HG03025 (cell line): Measurements from ENCODE around the gene RCL1.
A peak's percentile ranks its signal among the peaks of the same experiment; 100 is the strongest.
"Not testable (repeated sequence)": the region's sequence is repeated elsewhere in the genome, so short reads cannot be mapped to it uniquely, and the experiment has no call there.

Source experiments
- ATAC-seq: cut with Tn5 transposase; IDR thresholded peaks from one replicate; pipeline ENCODE4 v1.9.1; 2021; ENCODE audit warnings: mild to moderate bottlenecking, moderate library complexity; ENCODE audit not compliant: unreplicated experiment, low FRiP score

RCL1 gene

DNA sequence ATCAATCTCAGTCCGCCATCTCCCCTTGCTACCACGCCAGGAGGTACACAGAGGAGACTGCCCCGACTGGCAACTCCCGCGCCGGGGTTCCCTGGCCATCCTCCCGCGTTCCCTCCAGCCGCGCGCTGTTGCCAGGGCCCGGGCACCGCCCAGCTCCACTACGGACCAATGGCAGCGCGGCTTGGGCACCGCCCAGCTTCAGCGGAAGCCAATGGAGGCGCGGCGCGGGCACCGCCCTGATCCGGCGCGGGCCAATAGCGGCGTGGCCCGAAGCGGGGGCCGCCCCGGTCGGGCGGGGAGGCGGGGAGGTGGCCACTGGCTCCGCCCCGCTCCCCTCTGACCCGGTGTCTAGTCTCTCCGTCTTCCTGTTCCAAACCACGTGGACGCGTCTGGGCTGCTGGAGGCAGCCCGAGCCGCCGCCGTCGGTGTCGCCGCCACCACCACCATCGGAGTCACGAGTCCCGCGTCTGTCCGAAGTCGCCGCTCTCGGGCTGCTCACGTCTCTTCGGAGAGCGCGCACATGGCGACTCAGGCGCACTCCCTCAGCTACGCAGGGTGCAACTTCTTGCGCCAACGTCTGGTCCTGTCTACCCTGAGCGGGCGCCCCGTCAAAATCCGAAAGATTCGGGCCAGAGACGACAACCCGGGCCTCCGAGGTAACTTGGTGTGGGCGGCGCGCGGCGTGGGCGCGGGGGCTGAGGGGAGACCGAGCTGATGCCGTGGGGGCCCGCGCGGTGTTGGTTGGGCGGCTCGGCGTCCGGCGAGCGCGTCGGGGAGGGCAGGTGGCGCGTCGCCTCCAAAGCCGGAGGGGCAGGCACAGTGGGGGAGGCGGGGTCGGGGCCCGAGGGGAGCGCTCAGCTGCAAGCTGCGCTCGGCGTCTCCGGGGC is at the start of gene RCL1:
Gene RCL1 (plus strand): TSS at position 373 of the 887 bp plus-strand sequence. CDS start 148 bp downstream, at position 521.
- peak; percentile 96 for ATAC-seq

DNA sequence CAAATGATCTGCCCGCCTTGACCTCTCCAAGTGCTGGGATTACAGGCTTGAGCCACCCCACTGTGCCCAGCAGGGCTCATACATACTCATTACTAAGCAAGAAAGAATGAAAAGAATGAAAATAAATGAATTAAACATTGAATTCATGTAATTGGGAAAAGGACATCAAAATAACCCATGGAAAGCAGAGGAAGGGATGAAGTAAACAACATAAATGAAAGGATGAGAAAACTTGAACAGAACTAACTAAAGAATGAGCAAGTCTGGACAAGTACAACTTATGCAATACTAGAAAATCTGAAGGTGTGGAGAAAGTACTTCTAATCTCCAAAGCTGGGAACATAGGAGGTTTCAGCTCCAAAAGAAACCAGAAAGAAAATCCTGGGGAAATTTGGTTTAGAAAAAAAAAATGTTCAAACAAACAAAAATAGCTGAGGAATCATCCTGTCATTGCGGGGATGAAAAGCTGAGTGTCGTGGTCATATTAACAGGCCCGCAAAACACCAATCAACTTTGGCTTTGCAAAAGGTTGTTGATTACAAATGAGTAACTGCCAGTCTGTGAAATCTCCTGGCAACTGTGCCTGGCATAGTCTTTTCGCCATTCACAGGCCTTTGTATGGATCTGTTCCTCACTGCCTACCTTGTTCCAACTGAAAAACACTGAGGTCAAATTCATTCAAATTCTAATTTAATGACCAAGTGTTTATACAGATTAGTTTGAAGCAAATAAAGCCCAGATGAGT is 49.4 kb upstream of the RCL1 start:
- ATAC-seq: no peak

DNA sequence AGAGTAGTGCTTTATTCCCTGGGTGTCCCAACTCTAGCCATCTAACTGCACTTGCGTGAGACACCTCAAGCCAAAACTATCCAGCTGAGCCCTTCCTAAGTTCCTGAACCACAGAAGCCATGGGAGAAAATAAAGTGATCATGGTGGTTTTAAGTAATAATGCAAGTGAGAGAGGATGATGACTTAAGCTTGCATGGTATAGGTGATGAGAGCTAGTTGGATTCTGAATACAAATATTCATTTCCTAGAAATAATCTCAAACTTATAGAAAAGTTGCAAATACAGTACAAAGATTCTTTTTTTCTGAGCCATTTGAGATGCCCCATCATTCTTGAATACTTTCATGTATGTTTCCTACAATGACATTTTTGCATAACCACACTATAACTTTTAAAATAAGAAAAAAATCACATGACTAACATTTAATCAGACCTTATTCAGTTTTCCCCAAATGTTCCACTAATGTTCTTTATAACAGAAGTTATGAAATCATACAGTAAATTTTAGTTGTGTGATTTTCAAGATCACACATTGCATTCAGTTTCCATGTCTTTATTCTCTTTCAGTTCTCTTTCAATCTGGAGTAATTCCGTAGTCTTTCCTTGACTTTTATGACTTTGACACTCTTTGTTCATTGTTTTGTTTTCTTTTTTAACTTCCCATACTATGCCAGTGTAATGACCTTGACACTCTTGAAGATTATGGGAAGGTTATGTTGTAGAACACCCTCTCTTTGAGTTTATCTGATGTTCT is 46.3 kb upstream of the RCL1 start:
- ATAC-seq: no peak

DNA sequence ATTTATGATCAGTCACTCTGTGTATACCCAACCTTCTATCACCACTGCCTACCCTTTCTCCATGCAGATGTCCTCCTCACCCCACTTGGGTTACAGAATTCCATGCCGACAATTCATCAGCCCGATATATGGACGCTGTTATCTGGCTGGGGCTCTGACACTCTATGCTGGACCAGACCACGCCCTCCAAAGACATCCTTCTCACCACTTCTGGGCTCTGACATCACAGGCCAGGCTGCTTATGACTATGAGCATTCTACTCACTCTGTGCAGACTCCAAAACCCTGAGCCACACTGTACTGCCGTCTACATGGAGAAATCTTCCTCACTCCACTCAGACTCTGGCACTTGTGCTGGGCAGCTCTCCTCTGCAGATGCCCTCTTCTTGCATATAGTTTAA is 44.1 kb upstream of the RCL1 start:
- no peak for ATAC-seq

DNA sequence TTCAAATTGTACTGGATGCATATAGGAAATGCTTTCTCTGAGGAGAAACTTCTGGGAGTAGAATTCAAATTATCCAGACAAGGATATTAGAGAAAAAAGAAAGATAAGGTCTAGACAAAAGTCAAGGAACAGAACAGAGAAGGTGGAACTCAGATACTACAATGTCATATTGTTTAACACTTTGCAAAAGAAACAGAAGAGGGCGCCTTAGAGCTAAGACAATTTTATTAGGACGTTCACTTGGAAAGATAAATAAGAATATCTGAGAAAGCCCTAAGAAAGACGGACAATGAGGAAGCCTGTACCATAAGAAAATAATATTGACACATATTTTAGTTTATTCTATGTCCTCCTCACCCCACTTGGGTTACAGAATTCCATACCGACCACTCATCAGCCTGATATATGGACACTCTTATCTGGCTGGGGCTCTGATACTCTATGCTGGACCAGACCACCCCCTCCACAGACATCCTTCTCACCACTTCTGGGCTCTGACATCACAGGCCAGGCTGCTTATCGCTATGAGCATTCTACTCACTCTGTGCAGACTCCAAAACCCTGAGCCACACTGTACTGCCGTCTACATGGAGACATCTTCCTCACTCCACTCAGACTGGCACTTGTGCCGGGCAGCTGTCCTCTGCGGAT is 42.6 kb upstream of the RCL1 start:
- no peak for ATAC-seq

- not testable (repeated sequence) for ATAC-seq
These were observed 38.2 kb upstream of the RCL1 start for GRCh38 chr9:4754530-4754929.

DNA sequence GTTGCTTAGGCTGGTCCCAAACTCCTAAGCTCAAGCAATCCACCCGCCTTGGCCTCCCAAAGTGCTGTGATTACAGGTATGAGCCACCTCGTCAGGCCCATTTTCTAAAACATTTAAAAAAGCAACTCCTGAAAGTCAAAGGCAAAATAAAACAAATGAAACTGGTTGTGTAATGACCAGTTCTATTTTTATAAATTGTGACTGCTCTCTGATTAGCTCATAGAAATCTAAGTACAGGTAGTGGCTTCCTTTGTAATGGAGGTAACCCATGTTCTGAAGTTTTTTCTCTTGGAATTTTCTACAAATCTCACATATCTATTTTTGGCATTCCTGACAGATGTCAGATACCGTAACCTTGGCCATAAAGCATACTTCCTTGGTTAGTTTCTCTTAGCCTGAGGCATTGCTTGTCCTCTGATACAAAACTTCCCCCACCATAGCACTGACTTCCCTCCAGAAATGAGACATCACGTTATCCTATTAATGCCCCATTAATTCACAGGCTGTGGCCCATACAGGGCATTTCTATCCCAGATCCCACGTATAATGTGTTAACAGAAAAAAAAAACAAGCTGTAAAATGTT is 37.6 kb upstream of the RCL1 start:
- ATAC-seq: no peak

DNA sequence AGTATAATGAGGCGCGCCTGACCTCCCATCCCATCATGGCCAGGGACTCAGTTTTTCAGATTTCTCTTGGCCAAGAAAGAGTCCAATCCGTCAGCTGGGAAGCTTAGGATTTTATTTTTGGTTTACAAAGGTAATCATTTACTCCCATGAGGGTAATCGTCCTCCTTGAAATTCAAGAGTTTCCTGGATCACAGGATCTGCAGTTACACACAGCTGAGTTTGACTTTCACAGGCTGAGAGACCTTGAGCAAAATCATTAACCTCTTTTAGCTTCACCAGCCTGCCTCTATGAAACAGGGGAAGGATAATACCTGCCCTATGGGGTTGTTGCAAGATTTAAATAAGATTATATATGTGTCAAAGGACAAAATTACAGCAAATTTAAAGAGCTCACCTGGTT is 36.3 kb upstream of the RCL1 start:
- ATAC-seq: no peak

DNA sequence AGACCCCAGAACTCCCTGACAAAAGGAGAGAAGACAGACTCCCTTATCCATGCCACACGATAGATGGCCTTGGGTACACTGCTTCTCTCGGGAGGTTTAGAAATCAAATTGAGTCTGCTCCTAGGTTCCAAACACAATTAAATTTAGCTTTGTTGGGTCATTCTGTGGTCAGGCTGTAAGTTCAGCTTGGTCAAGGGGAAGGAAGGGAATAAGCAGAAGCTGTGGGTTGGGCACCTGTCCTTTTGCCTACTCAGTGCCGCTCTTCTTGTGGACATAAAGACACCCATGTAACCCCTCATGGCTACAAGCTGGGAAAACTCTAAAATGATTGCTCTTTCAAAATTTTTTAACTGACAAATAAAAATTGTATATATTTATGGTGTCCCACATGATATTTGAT is 32.6 kb upstream of the RCL1 start:
- no peak for ATAC-seq

DNA sequence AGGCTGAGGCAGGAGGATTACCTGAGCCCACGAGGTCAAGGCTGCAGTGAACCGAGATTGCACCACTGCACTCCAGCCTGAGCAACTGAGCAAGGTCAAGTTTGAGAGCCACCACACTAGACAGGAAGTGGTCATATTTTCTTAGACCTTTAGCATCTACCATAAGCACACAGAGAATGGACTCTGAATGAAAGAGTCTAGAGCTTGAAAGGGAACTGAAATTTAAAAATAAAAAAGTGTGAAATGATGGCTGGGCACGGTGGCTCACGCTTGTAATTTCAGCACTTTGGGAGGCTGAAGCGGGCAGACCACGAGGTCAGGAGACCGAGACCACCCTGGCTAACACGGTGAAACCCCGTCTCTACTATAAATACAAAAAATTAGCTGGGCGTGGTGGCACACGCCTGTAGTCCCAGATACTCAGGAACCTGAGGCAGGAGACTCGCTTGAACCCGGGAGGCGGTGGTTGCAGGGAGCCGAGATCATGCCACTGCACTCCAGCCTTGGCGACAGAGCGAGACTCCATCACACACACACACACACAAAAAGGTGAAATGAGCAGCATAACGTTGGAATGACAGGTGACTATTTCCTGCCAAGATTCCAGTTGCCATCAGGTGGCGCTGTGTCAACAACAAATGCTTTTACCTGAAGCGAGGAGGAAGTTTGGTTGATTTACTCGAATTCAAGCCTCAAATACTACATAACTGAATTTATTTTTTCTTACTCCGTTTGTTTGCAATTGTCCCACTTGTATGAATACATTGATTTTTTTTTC is 30.4 kb upstream of the RCL1 start:
- peak; percentile 65 for ATAC-seq

- ATAC-seq: peak; percentile 21
These were observed 29.7 kb upstream of the RCL1 start for GRCh38 chr9:4762886-4763541.

DNA sequence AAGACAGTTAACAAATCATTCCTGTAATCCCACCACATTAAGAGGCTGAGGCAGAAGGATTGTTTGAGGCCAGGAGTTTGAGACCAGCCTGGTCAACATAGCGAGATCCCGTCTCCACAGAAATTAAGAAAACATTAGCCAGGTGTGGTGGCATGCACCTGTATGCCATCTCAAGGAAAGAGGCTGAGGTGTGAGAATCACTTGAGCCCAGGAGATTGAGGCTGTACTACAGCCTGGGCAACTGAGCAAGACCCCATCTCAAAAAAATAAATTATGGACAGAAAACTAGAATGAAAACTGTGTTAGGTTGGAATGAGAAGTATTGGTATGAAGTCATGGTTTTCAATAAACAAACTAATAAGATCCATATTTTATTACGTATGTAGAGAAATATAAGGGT is 28.7 kb upstream of the RCL1 start:
- no peak for ATAC-seq

- ATAC-seq: no peak
These were observed 24.1 kb upstream of the RCL1 start for GRCh38 chr9:4768681-4769080.

DNA sequence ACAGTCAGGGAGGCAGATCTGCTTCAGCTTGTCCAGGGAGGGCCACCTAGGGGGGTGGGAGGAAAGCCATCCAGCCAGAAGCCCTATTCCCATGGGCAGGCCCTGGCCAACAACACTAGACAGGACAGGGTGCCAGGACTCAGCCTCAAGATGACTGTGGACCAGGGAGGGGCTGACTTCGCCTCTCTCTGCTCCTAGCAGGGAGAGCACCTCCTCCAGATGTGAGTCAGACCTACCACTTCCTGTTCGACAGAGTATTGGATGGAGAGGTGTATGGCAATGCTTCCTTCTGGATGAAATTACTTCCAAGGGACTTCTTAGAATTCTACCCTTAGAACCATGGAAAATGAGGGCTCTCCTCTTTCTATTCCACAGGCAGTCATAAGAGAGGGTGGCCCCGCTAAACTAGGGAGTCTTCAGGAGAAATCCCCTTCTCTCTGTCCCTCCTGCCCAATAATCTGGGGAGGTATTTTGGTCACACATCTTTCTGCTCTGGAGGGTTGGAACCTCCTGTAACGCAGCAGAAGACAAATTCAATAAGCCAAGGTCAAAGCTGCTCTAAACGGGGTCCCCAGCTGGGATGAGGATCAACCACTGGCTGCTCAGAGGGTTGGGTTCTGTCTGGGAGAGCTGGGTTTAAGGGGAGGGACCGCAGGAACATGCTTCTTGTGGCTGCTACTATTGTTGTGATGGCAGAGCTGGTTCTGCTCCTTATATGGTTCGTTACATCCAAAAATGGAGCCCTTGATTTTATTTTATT is 23.2 kb upstream of the RCL1 start:
- no peak for ATAC-seq

GRCh38 chr9:4771788-4772187 is 21.0 kb upstream of the RCL1 start:
- no peak for ATAC-seq

GRCh38 chr9:4774209-4774608 is 18.5 kb upstream of the RCL1 start:
- ATAC-seq: no peak

- not testable (repeated sequence) for ATAC-seq
These were observed 17.8 kb upstream of the RCL1 start for GRCh38 chr9:4774958-4775357.

- no peak for ATAC-seq
These were observed 12.1 kb upstream of the RCL1 start for GRCh38 chr9:4780651-4781050.
